ENCODE data around the gene NCOA3.

- TF ChIP-seq OSR1 (CRISPR knock-in tag; IDR thresholded peaks at IDR 0.05) = no peak
- TF ChIP-seq ARNTL (CRISPR knock-in tag; IDR thresholded peaks at IDR 0.05; ENCODE audit: borderline replicate concordance, low read depth) = no peak
Measured at GRCh38 chr20:47524015-47524784, 22.5 kb downstream of the NCOA3 start.
